Thymus (tissue), 11 donors: ENCODE results near the gene PSMB3. TPM values are rescaled to one million over a fixed set of nuclear protein-coding genes. Genes with fewer than 3 reads are reported as not detected.
"Not testable (repeated sequence)": the region's sequence is repeated elsewhere in the genome, so short reads cannot be mapped to it uniquely, and the experiment has no call there.

ENCODE experiments used
- DNase-seq, 9 donors: peaks; one replicate each; pipeline ENCODE4 v3.0.0-alpha.2; 2013; ENCODE audit warnings: low spot score in 9 of 9, low read depth in 6 of 9, missing footprints in 1 of 9
- H3K27ac ChIP-seq, 2 donors: one replicate each; pipeline ENCODE4 v1.5.1; 2013; ENCODE audit warnings: control low read depth in 1 of 2, low read depth in 1 of 2, low read length in 1 of 2, mild to moderate bottlenecking in 1 of 2, moderate library complexity in 1 of 2
- H3K27me3 ChIP-seq, 2 donors: one replicate each; pipeline ENCODE4 v1.5.1; 2013; ENCODE audit warnings: low read length in 1 of 2; ENCODE audit not compliant: control insufficient read depth in 2 of 2, insufficient read depth in 1 of 2
- H3K36me3 ChIP-seq, 2 donors: one replicate each; pipeline ENCODE4 v1.5.1; 2013; ENCODE audit warnings: low read length in 1 of 2, mild to moderate bottlenecking in 1 of 2, moderate library complexity in 1 of 2; ENCODE audit not compliant: control insufficient read depth in 2 of 2, insufficient read depth in 2 of 2
- H3K4me1 ChIP-seq, 2 donors: one replicate each; pipeline ENCODE4 v1.5.1; 2013; ENCODE audit warnings: low read length in 2 of 2; ENCODE audit not compliant: control insufficient read depth in 2 of 2, insufficient read depth in 2 of 2
- H3K4me3 ChIP-seq, 2 donors: one replicate each; pipeline ENCODE4 v1.5.1; 2013; ENCODE audit warnings: low read length in 2 of 2, control low read depth in 1 of 2, mild to moderate bottlenecking in 1 of 2
- H3K9me3 ChIP-seq, 2 donors: one replicate each; pipeline ENCODE4 v1.5.1; 2013; ENCODE audit warnings: low read length in 1 of 2, mild to moderate bottlenecking in 1 of 2; ENCODE audit not compliant: control insufficient read depth in 2 of 2, insufficient read depth in 1 of 2
- WGBS: extraction: QIAGEN DNeasy Blood & Tissue Kit; methylation state at CpG from one replicate; pipeline ENCODE4 v1.1.7; 2013; 5-methylcytosine and 5-hydroxymethylcytosine counted together
- polyA plus RNA-seq: library from polyadenylated mRNA; stranded (reverse); fragments of 200-250 nt; gene quantifications from one replicate; pipeline ENCODE4 v1.2.3, GENCODE V29; 2013
- total RNA-seq: library from RNA; stranded (reverse); fragments of 120-200 nt; gene quantifications from one replicate; pipeline ENCODE4 v1.2.4, GENCODE V29; 2013
- donor health status: healthy.

The PSMB3 gene
- total and polyA plus RNA-seq, 2 donors: 206 to 432 TPM

DNA sequence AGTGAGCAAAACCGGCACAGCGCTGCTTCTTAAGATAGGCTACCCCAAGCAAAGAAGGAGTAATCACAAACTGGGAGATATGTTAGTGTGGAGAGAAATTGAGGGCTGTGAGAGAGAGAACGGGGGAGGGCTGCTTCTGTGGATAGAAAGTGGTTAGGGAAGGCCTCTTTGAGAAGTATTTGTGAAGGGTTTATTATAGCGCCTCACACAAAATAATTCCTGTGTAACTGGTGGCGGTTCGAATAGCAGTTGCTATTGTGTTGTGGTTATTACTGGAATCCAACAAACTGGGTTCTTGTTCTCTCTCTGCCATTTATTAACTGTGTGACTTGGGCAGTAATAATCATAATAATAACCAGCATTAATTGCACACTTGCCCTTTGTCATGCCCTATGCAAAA, 31.6 kb upstream of the PSMB3 start:
- Histone ChIP-seq H3K27me3 (no peaks in the 10 kb centered on the region), H3K4me3 (no peak overlapping the region), H3K9me3 (no peaks in the 10 kb centered on the region), H3K27ac (no peak overlapping the region), H3K36me3 (peaks cover 82 to 88% of the 10 kb centered on the region in 2 donors), H3K4me1 (peaks cover 0 to 12% of the 10 kb centered on the region in 2 donors)
- 98% methylated on average over 6 of the region's 6 CpGs for WGBS
- no peak for DNase-seq

GRCh38 chr17:38721802-38722201, 30.7 kb upstream of the PSMB3 start:
- peaks cover 74 to 81% of the 10 kb centered on the region in 2 donors for H3K36me3 ChIP-seq
- peaks cover 0 to 14% of the 10 kb centered on the region in 2 donors for H3K4me1 ChIP-seq
- 99% methylated on average over 16 of the region's 16 CpGs for WGBS
- DNase-seq: no peak
- H3K27ac ChIP-seq: no peak overlapping the region
- no peaks in the 10 kb centered on the region for H3K27me3 ChIP-seq
- no peak overlapping the region for H3K4me3 ChIP-seq
- no peaks in the 10 kb centered on the region for H3K9me3 ChIP-seq

GRCh38 chr17:38724337-38724988, 28.1 kb upstream of the PSMB3 start:
- WGBS: 90% methylated on average over 16 of the region's 16 CpGs
- Histone ChIP-seq H3K36me3 (peaks cover 51 to 56% of the 10 kb centered on the region in 2 donors), H3K4me1 (peaks cover 24 to 33% of the 10 kb centered on the region in 2 donors), H3K27ac (no peak overlapping the region), H3K9me3 (peaks cover 0 to 10% of the 10 kb centered on the region in 2 donors), H3K27me3 (no peaks in the 10 kb centered on the region), H3K4me3 (no peak overlapping the region)
- no peak for DNase-seq

- 95% methylated on average over 10 of the region's 10 CpGs for WGBS
- H3K9me3 ChIP-seq: peaks cover 0 to 10% of the 10 kb centered on the region in 2 donors
- H3K27ac ChIP-seq: no peak overlapping the region
- no peak overlapping the region for H3K4me3 ChIP-seq
- peaks cover 45 to 50% of the 10 kb centered on the region in 2 donors for H3K36me3 ChIP-seq
- peaks cover 28 to 38% of the 10 kb centered on the region in 2 donors for H3K4me1 ChIP-seq
- DNase-seq: no peak
- H3K27me3 ChIP-seq: no peaks in the 10 kb centered on the region
Observed at GRCh38 chr17:38725066-38725465, 27.5 kb upstream of the PSMB3 start.

- H3K9me3 ChIP-seq, H3K27me3 ChIP-seq, H3K4me3 ChIP-seq, DNase-seq, H3K27ac ChIP-seq: not testable (repeated sequence)
- 96% methylated on average over 8 of the region's 8 CpGs for WGBS
- peaks cover 30 to 46% of the 10 kb centered on the region in 2 donors for H3K4me1 ChIP-seq
- H3K36me3 ChIP-seq: peaks cover 35 to 40% of the 10 kb centered on the region in 2 donors
Observed at GRCh38 chr17:38726145-38726544, 26.4 kb upstream of the PSMB3 start.

GRCh38 chr17:38727736-38728135, 24.8 kb upstream of the PSMB3 start:
- peak overlapping the region in 1 of 2 donors; percentile 10 for H3K4me3 ChIP-seq
- H3K4me1 ChIP-seq: peaks cover 30 to 57% of the 10 kb centered on the region in 2 donors
- peak overlapping the region; percentile 83 to 88 for H3K27ac ChIP-seq
- 90% methylated on average over 5 of the region's 5 CpGs for WGBS
- peaks cover 0 to 10% of the 10 kb centered on the region in 2 donors for H3K9me3 ChIP-seq
- H3K27me3 ChIP-seq: no peaks in the 10 kb centered on the region
- peak in 1 of 9 donors; percentile 51 for DNase-seq
- peaks cover 21 to 24% of the 10 kb centered on the region in 2 donors for H3K36me3 ChIP-seq

DNA sequence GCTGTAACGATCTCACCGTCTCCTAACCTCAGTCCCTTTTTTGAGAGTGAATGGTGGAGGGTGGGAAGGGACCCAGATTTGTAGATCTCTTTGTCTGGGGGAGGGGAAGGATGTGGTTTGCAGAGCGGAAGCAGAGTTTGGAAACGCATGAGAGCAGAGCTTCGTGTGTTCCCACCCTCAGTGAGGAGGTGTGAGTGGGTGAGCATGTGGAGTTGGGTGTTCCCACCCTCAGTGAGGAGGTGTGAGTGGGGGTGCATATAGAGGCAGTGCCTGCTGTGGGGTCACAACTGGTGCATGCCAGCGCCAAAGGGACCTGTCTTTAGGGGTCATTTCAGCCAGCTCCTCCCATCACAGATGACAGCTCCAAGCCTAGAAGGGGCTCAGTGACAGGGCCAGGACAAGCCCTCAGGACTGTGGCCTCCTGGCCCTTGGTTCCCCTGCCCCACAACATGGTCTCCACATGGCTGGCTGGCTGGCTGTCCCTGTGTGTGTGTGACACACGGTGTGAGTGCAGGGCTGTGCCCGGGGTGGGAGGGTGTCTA, 24.2 kb upstream of the PSMB3 start:
- peak; percentile 69 to 95 (median 84) for DNase-seq
- peak overlapping the region; percentile 83 to 88 for H3K27ac ChIP-seq
- 32% methylated on average over 8 of the region's 8 CpGs for WGBS
- peaks cover 15 to 18% of the 10 kb centered on the region in 2 donors for H3K36me3 ChIP-seq
- H3K4me1 ChIP-seq: peaks cover 30 to 57% of the 10 kb centered on the region in 2 donors
- peaks cover 0 to 10% of the 10 kb centered on the region in 2 donors for H3K9me3 ChIP-seq
- H3K27me3 ChIP-seq: no peaks in the 10 kb centered on the region
- no peak overlapping the region for H3K4me3 ChIP-seq

- 44% methylated on average over 14 of the region's 14 CpGs for WGBS
- Histone ChIP-seq H3K4me3 (peak overlapping the region; percentile 39 to 57), H3K9me3 (peaks cover 0 to 10% of the 10 kb centered on the region in 2 donors), H3K27ac (peak overlapping the region; percentile 40 to 90), H3K4me1 (peaks cover 30 to 62% of the 10 kb centered on the region in 2 donors), H3K36me3 (peaks cover 9 to 14% of the 10 kb centered on the region in 2 donors), H3K27me3 (no peaks in the 10 kb centered on the region)
- DNase-seq: no peak
Observed at GRCh38 chr17:38729368-38729885, 23.1 kb upstream of the PSMB3 start.

DNA sequence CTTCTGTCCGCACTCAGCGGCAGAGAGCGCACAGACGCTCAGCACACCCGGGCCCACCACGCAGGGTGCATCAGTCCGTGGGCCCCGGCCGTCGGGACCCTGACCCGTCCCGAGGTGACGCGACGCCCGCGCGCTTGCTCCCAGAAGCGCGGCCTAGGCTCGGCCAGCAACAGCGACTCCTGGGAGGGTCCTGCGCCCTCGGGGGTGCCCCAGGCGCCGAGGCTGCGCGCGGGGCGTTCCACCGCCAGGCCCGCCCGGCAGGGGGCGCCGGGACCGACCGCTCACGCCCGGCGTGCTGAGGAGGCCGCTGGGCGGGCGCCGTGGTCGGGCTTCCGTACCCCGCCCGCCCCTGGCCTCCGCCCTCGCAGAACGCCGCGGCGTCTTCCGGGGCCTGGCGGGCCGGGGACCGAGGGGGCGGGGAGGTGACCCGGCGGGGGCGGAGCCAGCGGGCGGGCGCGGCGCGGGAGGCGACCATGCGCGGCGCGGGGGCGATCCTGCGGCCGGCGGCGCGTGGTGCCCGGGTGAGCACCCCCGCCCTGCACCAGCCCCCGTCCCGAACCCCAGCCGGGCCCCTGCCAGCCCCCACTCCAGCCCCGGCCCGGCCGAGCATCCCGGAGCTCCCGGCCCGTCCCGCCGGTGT, 22.5 kb upstream of the PSMB3 start, which contains the start of gene CISD3:
Gene CISD3 (plus strand): TSS at position 456 of the 640 bp plus-strand sequence. CDS start 18 bp downstream, at position 474.
- Histone ChIP-seq H3K36me3 (peaks cover 4 to 10% of the 10 kb centered on the region in 2 donors), H3K27me3 (no peaks in the 10 kb centered on the region), H3K4me1 (peaks cover 30 to 68% of the 10 kb centered on the region in 2 donors), H3K9me3 (peaks cover 0 to 10% of the 10 kb centered on the region in 2 donors), H3K4me3 (peak within 1 kb of the TSS; percentile 46 to 57), H3K27ac (peak within 1 kb of the TSS; percentile 60 to 90)
- 1% methylated on average over 92 of the region's 92 CpGs for WGBS
- peak in 5 of 9 donors; percentile 71 to 89 (median 85) for DNase-seq
